B cell (primary cell): ENCODE measurements around the gene HOXA1. TPM values are rescaled to one million over a fixed set of nuclear protein-coding genes. Genes with fewer than 3 reads are reported as not detected.

Experiments used
- ATAC-seq: fragments of 200-7000 bp; cut with Tn5 transposase; one replicate; pipeline ENCODE4 v1.10.0; 2021; ENCODE audit warnings: low read depth, mild to moderate bottlenecking, moderate number of reproducible peaks, moderate library complexity
- CTCF ChIA-PET: fragments of 350-600 bp; sonication (Branson Sonifier 250); formaldehyde crosslinking; loops from one replicate; lab custom pipeline; 2021; ENCODE audit warnings: antibody characterized with exemption, inconsistent platforms; lab: Charles Lee
- POLR2A ChIA-PET: fragments of 350-600 bp; sonication (Branson Sonifier 250); formaldehyde crosslinking; loops from one replicate; lab custom pipeline; 2021; ENCODE audit warnings: antibody characterized with exemption; lab: Charles Lee
- DNase-seq: peaks from one replicate; pipeline ENCODE4 v3.0.0; 2013
- H2AFZ ChIP-seq: 2 replicates; pipeline ENCODE4 v1.6.1; 2012; ENCODE audit warnings: mild to moderate bottlenecking, low read depth, low read length; ENCODE audit not compliant: insufficient read depth, poor library complexity, severe bottlenecking
- H3K27ac ChIP-seq, 2 donors: 1 replicate in 1 of 2; 2 replicates in 1 of 2; pipeline ENCODE4 v1.5.1; 2012 to 2013; ENCODE audit warnings: low read length in 2 of 2, mild to moderate bottlenecking in 2 of 2, moderate library complexity in 1 of 2
- H3K27me3 ChIP-seq, 4 experiments: fragments of 200-600 bp in 1 of 4; sonication (generic) in 1 of 4; replicated peaks in 1 of 4; 1 replicate in 2 of 4; 2 replicates in 2 of 4; pipeline versions ENCODE4 v1.6.1 to v1.7.0; 2013 to 2016; ENCODE audit warnings: low read length in 3 of 4, mild to moderate bottlenecking in 2 of 4, mixed read lengths in 1 of 4, moderate library complexity in 1 of 4; ENCODE audit not compliant: insufficient read depth in 4 of 4, control insufficient read depth in 3 of 4; ENCODE audit errors: control extremely low read depth in 1 of 4
- H3K36me3 ChIP-seq, 2 experiments: replicated peaks in 1 of 2; 1 replicate in 1 of 2; 2 replicates in 1 of 2; pipeline versions ENCODE4 v1.6.1 to v1.7.1; 2013; ENCODE audit warnings: low read length in 1 of 2; ENCODE audit not compliant: insufficient read depth in 2 of 2, control insufficient read depth in 1 of 2; ENCODE audit errors: control extremely low read depth in 1 of 2, extremely low read depth in 1 of 2
- H3K4me1 ChIP-seq, 2 donors: fragments of 200-600 bp in 1 of 2; sonication (generic) in 1 of 2; 1 replicate in 1 of 2; 2 replicates in 1 of 2; pipeline versions ENCODE4 v1.5.1 to v1.6.1; 2013 to 2017; ENCODE audit warnings: low read length in 2 of 2; ENCODE audit not compliant: control insufficient read depth in 2 of 2, insufficient read depth in 2 of 2
- H3K4me2 ChIP-seq: replicated peaks from 2 replicates; pipeline ENCODE3; 2012; ENCODE audit warnings: mild to moderate bottlenecking, low read depth, low read length; ENCODE audit not compliant: poor library complexity, severe bottlenecking
- H3K4me3 ChIP-seq, 5 experiments: fragments of 200-600 bp in 1 of 5; sonication (generic) in 1 of 5; 1 replicate in 3 of 5; 2 replicates in 2 of 5; pipeline versions ENCODE4 v1.5.1 to v1.7.0; 2011 to 2016; ENCODE audit warnings: low read length in 4 of 5, mild to moderate bottlenecking in 4 of 5, low read depth in 2 of 5, control low read depth in 1 of 5, moderate library complexity in 1 of 5; ENCODE audit not compliant: insufficient read depth in 1 of 5; ENCODE audit errors: control extremely low read depth in 1 of 5, extremely low read depth in 1 of 5
- H3K79me2 ChIP-seq: fragments of 200-600 bp; sonication (generic); one replicate; pipeline ENCODE4 v1.6.0; 2016; ENCODE audit warnings: low read length; ENCODE audit not compliant: control insufficient read depth, insufficient read depth
- H3K9ac ChIP-seq: fragments of 200-600 bp; sonication (generic); 2 replicates; pipeline ENCODE4 v1.6.1; 2017; ENCODE audit warnings: mild to moderate bottlenecking, low read length, moderate library complexity
- H3K9me3 ChIP-seq, 3 donors: one replicate each; pipeline versions ENCODE4 v1.6.1 to v1.7.1; 2013; ENCODE audit warnings: low read length in 2 of 3; ENCODE audit not compliant: control insufficient read depth in 2 of 3, insufficient read depth in 1 of 3; ENCODE audit errors: control extremely low read depth in 1 of 3
- H4K20me1 ChIP-seq: 2 replicates; pipeline ENCODE4 v1.6.0; 2012; ENCODE audit warnings: mild to moderate bottlenecking, low read length; ENCODE audit not compliant: insufficient read depth, control insufficient read depth, poor library complexity, severe bottlenecking
- H3K27ac Mint-ChIP-seq: one replicate; pipeline ENCODE4 v1.8.0; 2021; ENCODE audit warnings: mixed read lengths
- H3K27me3 Mint-ChIP-seq: one replicate; pipeline ENCODE4 v1.8.0; 2021; ENCODE audit warnings: mixed read lengths
- H3K4me1 Mint-ChIP-seq: one replicate; pipeline ENCODE4 v1.8.0; 2021; ENCODE audit warnings: mixed read lengths
- H3K4me3 Mint-ChIP-seq: one replicate; pipeline ENCODE4 v1.8.0; 2021; ENCODE audit warnings: mixed read lengths
- H3K9me3 Mint-ChIP-seq: one replicate; pipeline ENCODE4 v1.8.0; 2022; ENCODE audit warnings: mixed read lengths; ENCODE audit not compliant: insufficient read depth
- CTCF ChIP-seq: fragments of 200-600 bp; IDR thresholded peaks from one replicate; pipeline ENCODE4 v1.8.0; 2022; ENCODE audit warnings: antibody characterized with exemption, mild to moderate bottlenecking
- EZH2 ChIP-seq: IDR thresholded peaks from 2 replicates; pipeline ENCODE4 v1.6.1; 2012; ENCODE audit warnings: borderline replicate concordance, low read depth, mild to moderate bottlenecking, moderate library complexity, low read length; ENCODE audit not compliant: insufficient read depth, poor library complexity, severe bottlenecking
- WGBS: methylation state at CpG from one replicate; pipeline ENCODE4 v1.1.5; 2013; ENCODE audit warnings: missing lambda C conversion rate; ENCODE audit not compliant: insufficient coverage; 5-methylcytosine and 5-hydroxymethylcytosine counted together
- intact Hi-C: fragments of 100-400 bp; cut with micrococcal nuclease; formaldehyde crosslinking; loops from one replicate; pipeline ENCODE4 v1.10.0; 2022
- polyA plus RNA-seq: library from polyadenylated mRNA; depleted of rRNA; stranded (reverse); fragments of >200 nt; gene quantifications from 2 replicates; pipeline ENCODE4 v1.2.3, GENCODE V29; 2012
- total RNA-seq, 2 donors: library from RNA; stranded (reverse); fragments of 120-200 nt in 1 of 2; gene quantifications; 1 replicate in 1 of 2; 2 replicates in 1 of 2; pipeline versions ENCODE4 v1.2.3 to v1.2.4, GENCODE V29; 2013 to 2022

Gene HOXA1
- total and polyA plus RNA-seq, 2 donors (not counting 1 experiment from before 2014, with no cell fraction given): 0.13 to 0.37 TPM

- ChIA-PET POLR2A (no interaction called here), CTCF (no interaction called here)
- peaks cover 23% of the 10 kb centered on the region for H3K27me3 Mint-ChIP-seq
Measured at GRCh38 chr7:27064159-27064558, 31.6 kb downstream of the HOXA1 start.

DNA sequence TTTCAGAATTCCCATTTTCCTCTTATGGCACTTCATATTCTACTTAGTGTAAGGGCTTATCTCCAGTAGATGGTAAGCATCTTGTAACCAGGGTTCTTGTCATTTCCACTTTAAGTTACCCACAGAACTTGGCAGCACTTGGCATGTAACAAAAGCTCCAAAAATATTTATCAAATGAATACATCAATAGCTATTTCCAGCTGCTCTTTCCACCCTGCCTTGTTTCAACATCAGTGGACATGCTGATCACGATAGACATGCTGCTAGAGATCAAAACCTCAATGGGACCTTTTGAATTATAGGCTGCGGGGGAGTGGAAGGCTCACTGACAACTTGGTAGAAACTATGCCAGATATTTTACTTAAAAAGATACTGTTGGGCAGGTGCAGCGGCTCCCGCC, 32.9 kb downstream of the HOXA1 start:
- intact Hi-C loops: no loop called here
- Histone ChIP-seq H3K9ac (no peak overlapping the region), H3K27ac (no peak overlapping the region), H2AFZ (no peak overlapping the region), H3K36me3 (no peaks in the 10 kb centered on the region), H3K79me2 (no peaks in the 10 kb centered on the region), H3K27me3 (peaks cover 0 to 3% (median 0%) of the 10 kb centered on the region in 4 experiments), H3K9me3 (no peaks in the 10 kb centered on the region), H4K20me1 (no peaks in the 10 kb centered on the region), H3K4me3 (no peak overlapping the region), H3K4me2 (no peak overlapping the region), H3K4me1 (no peaks in the 10 kb centered on the region)
- 90% methylated on average over 4 of the region's 4 CpGs for WGBS
- Mint-ChIP-seq H3K4me1 (peaks cover 1% of the 10 kb centered on the region), H3K27me3 (peaks cover 24% of the 10 kb centered on the region), H3K4me3 (no peak overlapping the region), H3K9me3 (no peaks in the 10 kb centered on the region), H3K27ac (no peak overlapping the region)
- ATAC-seq (no peak), DNase-seq (no peak)
- CTCF ChIA-PET: no interaction called here
- POLR2A ChIA-PET: no interaction called here
- TF ChIP-seq CTCF (no peak), EZH2 (no peak)

More at GRCh38 chr7:27064159-27064558, 31.6 kb downstream of the HOXA1 start:
- H3K4me2 ChIP-seq: no peak overlapping the region
- no peak overlapping the region for H3K9ac ChIP-seq
- H2AFZ ChIP-seq: no peak overlapping the region
- ATAC-seq (no peak), DNase-seq (no peak)
- intact Hi-C loops: no loop called here
- Mint-ChIP-seq H3K4me1 (peaks cover 1% of the 10 kb centered on the region), H3K4me3 (no peak overlapping the region), H3K9me3 (no peaks in the 10 kb centered on the region), H3K27ac (no peak overlapping the region)
- H3K79me2 ChIP-seq: no peaks in the 10 kb centered on the region
- H3K4me3 ChIP-seq: no peak overlapping the region
- H3K27me3 ChIP-seq: peaks cover 0 to 3% (median 0%) of the 10 kb centered on the region in 4 experiments
- no peaks in the 10 kb centered on the region for H3K36me3 ChIP-seq
- H3K4me1 ChIP-seq: no peaks in the 10 kb centered on the region
- no CpG with 5 or more reads among the region's 2 CpGs for WGBS
- TF ChIP-seq EZH2 (no peak), CTCF (no peak)
- H3K9me3 ChIP-seq: no peaks in the 10 kb centered on the region
- no peaks in the 10 kb centered on the region for H4K20me1 ChIP-seq
- H3K27ac ChIP-seq: no peak overlapping the region
